HEK293 (cell line): Measurements from ENCODE around the gene HOTAIR.

ENCODE experiments used
- GLIS2 ChIP-seq: fragments of 450-650 bp; formaldehyde crosslinking; IDR thresholded peaks from 2 replicates; pipeline ENCODE4 v1.5.1; 2016; ENCODE audit warnings: missing biosample characterization, missing genetic modification characterization
- OVOL3 ChIP-seq: fragments of 450-650 bp; formaldehyde crosslinking; IDR thresholded peaks from 2 replicates; pipeline ENCODE4 v1.5.1; 2016; ENCODE audit warnings: missing biosample characterization, missing genetic modification characterization
- ZFP37 ChIP-seq: fragments of 450-650 bp; formaldehyde crosslinking; IDR thresholded peaks from 2 replicates; pipeline ENCODE4 v1.5.1; 2016; ENCODE audit warnings: missing biosample characterization, missing genetic modification characterization
- ZNF174 ChIP-seq: fragments of 450-650 bp; formaldehyde crosslinking; IDR thresholded peaks from 2 replicates; pipeline ENCODE4 v1.5.0; 2017; ENCODE audit warnings: missing biosample characterization, mild to moderate bottlenecking, missing genetic modification characterization
- ZNF184 ChIP-seq: fragments of 450-650 bp; IDR thresholded peaks from 2 replicates; pipeline ENCODE4 v1.5.1; 2018; ENCODE audit warnings: missing biosample characterization, mild to moderate bottlenecking, missing genetic modification characterization
- ZNF202 ChIP-seq: fragments of 450-650 bp; formaldehyde crosslinking; IDR thresholded peaks from 2 replicates; pipeline ENCODE4 v1.5.1; 2016; ENCODE audit warnings: missing biosample characterization, missing genetic modification characterization, borderline replicate concordance
- ZNF24 ChIP-seq: fragments of 450-650 bp; formaldehyde crosslinking; IDR thresholded peaks from 2 replicates; pipeline ENCODE4 v1.5.1; 2016; ENCODE audit warnings: missing biosample characterization, missing genetic modification characterization
- ZNF248 ChIP-seq: fragments of 450-650 bp; formaldehyde crosslinking; IDR thresholded peaks from 2 replicates; pipeline ENCODE4 v1.5.1; 2017; ENCODE audit warnings: missing biosample characterization, missing genetic modification characterization
- ZNF311 ChIP-seq: fragments of 450-650 bp; formaldehyde crosslinking; IDR thresholded peaks from 2 replicates; pipeline ENCODE4 v1.5.1; 2017; ENCODE audit warnings: missing biosample characterization, missing genetic modification characterization, borderline replicate concordance
- ZNF48 ChIP-seq: fragments of 450-650 bp; formaldehyde crosslinking; IDR thresholded peaks from 2 replicates; pipeline ENCODE4 v1.5.1; 2016; ENCODE audit warnings: missing biosample characterization, missing genetic modification characterization
- ZNF560 ChIP-seq: fragments of 450-650 bp; formaldehyde crosslinking; IDR thresholded peaks from 2 replicates; pipeline ENCODE4 v1.5.1; 2017; ENCODE audit warnings: missing biosample characterization, missing genetic modification characterization, borderline replicate concordance
- ZNF561 ChIP-seq: fragments of 450-650 bp; IDR thresholded peaks from 2 replicates; pipeline ENCODE4 v1.5.1; 2018; ENCODE audit warnings: missing biosample characterization, missing genetic modification characterization, borderline replicate concordance
- ZNF585B ChIP-seq: fragments of 450-650 bp; formaldehyde crosslinking; IDR thresholded peaks from 2 replicates; pipeline ENCODE4 v1.5.1; 2016; ENCODE audit warnings: missing biosample characterization, missing genetic modification characterization
- ZNF626 ChIP-seq: fragments of 450-650 bp; sonication (Bioruptor Pico); formaldehyde crosslinking; IDR thresholded peaks from 2 replicates; pipeline ENCODE4 v1.5.1; 2018; ENCODE audit warnings: missing biosample characterization, missing genetic modification characterization, inconsistent platforms
- ZNF792 ChIP-seq: fragments of 450-650 bp; formaldehyde crosslinking; IDR thresholded peaks from 2 replicates; pipeline ENCODE4 v1.5.1; 2016; ENCODE audit warnings: missing biosample characterization, missing genetic modification characterization
- ZSCAN16 ChIP-seq: fragments of 450-650 bp; formaldehyde crosslinking; IDR thresholded peaks from 2 replicates; pipeline ENCODE4 v1.5.1; 2016; ENCODE audit warnings: missing biosample characterization, missing genetic modification characterization
- TF ChIP-seq, protein P1 (sequence below): sonication (generic); formaldehyde crosslinking; IDR thresholded peaks from 2 replicates; pipeline ENCODE4 v1.8.1; 2022; ENCODE audit warnings: mild to moderate bottlenecking, moderate library complexity, missing genetic modification reagents
- TF ChIP-seq, protein P2 (sequence below): fragments of 450-650 bp; formaldehyde crosslinking; conservative IDR thresholded peaks from 2 replicates; pipeline ENCODE4 v1.5.1; 2016; ENCODE audit warnings: low read depth, missing biosample characterization, missing genetic modification characterization
- TF ChIP-seq, protein P3 (sequence below): fragments of 450-650 bp; formaldehyde crosslinking; optimal IDR thresholded peaks from 2 replicates; pipeline ENCODE3; 2016; ENCODE audit warnings: missing biosample characterization, mild to moderate bottlenecking, missing genetic modification characterization
- TF ChIP-seq, protein P4 (sequence below): fragments of 450-650 bp; formaldehyde crosslinking; IDR thresholded peaks from 2 replicates; pipeline ENCODE4 v1.5.1; 2017; ENCODE audit warnings: missing biosample characterization, missing genetic modification characterization

Gene HOTAIR

DNA sequence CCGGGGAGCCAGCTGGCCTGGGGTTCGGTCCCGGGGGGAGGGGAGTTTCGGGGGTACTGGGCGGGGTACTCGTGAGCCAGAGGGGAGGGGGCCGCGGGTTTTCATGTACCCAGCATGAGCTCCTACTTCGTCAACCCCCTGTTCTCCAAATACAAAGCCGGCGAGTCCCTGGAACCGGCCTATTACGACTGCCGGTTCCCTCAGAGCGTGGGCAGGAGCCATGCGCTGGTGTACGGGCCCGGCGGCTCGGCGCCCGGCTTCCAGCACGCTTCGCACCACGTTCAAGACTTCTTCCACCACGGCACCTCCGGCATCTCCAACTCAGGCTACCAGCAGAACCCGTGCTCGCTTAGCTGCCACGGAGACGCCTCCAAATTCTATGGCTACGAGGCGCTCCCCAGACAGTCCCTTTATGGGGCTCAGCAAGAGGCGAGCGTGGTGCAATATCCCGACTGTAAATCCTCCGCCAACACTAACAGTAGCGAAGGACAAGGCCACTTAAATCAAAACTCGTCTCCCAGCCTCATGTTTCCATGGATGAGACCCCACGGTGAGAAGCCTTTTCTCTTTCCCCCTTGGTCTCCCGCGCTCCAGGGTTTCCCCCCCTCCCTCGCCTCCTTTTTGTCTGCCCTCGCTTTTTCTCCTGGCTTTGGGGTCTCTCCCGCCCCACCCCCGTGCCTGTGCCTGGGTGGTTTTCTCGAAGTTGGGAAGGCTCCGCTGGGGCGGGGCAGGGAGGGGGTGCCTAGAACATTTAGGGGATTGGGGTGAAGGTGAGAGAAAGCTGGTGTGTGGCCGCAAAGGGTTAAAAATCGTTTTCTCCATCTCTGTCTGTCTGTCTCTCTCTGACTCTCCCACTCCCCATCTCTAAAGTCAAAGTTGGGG lies 34.7 kb upstream of the HOTAIR start (continued):
- TF ChIP-seq ZNF48 (tag by site-specific recombination) = no peak
- no peak for TF ChIP-seq OVOL3 (tag by site-specific recombination)
- TF ChIP-seq, protein P1, sequence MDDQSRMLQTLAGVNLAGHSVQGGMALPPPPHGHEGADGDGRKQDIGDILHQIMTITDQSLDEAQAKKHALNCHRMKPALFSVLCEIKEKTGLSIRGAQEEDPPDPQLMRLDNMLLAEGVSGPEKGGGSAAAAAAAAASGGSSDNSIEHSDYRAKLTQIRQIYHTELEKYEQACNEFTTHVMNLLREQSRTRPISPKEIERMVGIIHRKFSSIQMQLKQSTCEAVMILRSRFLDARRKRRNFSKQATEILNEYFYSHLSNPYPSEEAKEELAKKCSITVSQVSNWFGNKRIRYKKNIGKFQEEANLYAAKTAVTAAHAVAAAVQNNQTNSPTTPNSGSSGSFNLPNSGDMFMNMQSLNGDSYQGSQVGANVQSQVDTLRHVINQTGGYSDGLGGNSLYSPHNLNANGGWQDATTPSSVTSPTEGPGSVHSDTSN (CRISPR knock-in tag) = 0 out of 2 replicates have a peak, but pooled peaks have one; percentile 25
- no peak for TF ChIP-seq ZNF184 (tag by site-specific recombination)
- TF ChIP-seq ZNF585B (tag by site-specific recombination) = no peak
- TF ChIP-seq, protein P2, sequence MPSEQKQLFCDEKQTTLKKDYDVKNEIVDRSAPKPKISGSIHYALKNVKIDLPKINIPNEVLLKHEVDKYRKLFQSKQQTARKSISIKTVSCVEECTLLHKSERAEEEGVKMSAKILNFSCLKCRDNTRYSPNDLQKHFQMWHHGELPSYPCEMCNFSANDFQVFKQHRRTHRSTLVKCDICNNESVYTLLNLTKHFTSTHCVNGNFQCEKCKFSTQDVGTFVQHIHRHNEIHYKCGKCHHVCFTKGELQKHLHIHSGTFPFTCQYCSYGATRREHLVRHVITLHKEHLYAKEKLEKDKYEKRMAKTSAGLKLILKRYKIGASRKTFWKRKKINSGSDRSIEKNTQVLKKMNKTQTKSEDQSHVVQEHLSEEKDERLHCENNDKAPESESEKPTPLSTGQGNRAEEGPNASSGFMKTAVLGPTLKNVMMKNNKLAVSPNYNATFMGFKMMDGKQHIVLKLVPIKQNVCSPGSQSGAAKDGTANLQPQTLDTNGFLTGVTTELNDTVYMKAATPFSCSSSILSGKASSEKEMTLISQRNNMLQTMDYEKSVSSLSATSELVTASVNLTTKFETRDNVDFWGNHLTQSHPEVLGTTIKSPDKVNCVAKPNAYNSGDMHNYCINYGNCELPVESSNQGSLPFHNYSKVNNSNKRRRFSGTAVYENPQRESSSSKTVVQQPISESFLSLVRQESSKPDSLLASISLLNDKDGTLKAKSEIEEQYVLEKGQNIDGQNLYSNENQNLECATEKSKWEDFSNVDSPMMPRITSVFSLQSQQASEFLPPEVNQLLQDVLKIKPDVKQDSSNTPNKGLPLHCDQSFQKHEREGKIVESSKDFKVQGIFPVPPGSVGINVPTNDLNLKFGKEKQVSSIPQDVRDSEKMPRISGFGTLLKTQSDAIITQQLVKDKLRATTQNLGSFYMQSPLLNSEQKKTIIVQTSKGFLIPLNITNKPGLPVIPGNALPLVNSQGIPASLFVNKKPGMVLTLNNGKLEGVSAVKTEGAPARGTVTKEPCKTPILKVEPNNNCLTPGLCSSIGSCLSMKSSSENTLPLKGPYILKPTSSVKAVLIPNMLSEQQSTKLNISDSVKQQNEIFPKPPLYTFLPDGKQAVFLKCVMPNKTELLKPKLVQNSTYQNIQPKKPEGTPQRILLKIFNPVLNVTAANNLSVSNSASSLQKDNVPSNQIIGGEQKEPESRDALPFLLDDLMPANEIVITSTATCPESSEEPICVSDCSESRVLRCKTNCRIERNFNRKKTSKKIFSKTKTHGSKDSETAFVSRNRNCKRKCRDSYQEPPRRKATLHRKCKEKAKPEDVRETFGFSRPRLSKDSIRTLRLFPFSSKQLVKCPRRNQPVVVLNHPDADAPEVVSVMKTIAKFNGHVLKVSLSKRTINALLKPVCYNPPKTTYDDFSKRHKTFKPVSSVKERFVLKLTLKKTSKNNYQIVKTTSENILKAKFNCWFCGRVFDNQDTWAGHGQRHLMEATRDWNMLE (tag by site-specific recombination) = no peak
- no peak for TF ChIP-seq ZSCAN16 (tag by site-specific recombination)
- TF ChIP-seq ZNF248 (tag by site-specific recombination) = no peak
- TF ChIP-seq ZFP37 (tag by site-specific recombination) = peak; percentile 39; the same call in 1 of the 2 replicates
- no peak for TF ChIP-seq ZNF202 (tag by site-specific recombination)
- peak; percentile 60; the same call in 1 of the 2 replicates for TF ChIP-seq GLIS2 (tag by site-specific recombination)
- TF ChIP-seq ZNF174 (tag by site-specific recombination) = no peak
- 0 out of 2 replicates have a peak, but pooled peaks have one; percentile 48 for TF ChIP-seq ZNF24 (tag by site-specific recombination)
- no peak for TF ChIP-seq ZNF560 (tag by site-specific recombination)
- TF ChIP-seq ZNF561 = no peak
- TF ChIP-seq ZNF792 = no peak
- TF ChIP-seq ZNF626 (tag by site-specific recombination) = no peak
- TF ChIP-seq, protein P3, sequence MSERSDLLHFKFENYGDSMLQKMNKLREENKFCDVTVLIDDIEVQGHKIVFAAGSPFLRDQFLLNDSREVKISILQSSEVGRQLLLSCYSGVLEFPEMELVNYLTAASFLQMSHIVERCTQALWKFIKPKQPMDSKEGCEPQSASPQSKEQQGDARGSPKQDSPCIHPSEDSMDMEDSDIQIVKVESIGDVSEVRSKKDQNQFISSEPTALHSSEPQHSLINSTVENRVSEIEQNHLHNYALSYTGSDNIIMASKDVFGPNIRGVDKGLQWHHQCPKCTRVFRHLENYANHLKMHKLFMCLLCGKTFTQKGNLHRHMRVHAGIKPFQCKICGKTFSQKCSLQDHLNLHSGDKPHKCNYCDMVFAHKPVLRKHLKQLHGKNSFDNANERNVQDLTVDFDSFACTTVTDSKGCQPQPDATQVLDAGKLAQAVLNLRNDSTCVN (tag by site-specific recombination) = peak; percentile 53
- no peak for TF ChIP-seq ZNF311 (tag by site-specific recombination)
- TF ChIP-seq, protein P4, sequence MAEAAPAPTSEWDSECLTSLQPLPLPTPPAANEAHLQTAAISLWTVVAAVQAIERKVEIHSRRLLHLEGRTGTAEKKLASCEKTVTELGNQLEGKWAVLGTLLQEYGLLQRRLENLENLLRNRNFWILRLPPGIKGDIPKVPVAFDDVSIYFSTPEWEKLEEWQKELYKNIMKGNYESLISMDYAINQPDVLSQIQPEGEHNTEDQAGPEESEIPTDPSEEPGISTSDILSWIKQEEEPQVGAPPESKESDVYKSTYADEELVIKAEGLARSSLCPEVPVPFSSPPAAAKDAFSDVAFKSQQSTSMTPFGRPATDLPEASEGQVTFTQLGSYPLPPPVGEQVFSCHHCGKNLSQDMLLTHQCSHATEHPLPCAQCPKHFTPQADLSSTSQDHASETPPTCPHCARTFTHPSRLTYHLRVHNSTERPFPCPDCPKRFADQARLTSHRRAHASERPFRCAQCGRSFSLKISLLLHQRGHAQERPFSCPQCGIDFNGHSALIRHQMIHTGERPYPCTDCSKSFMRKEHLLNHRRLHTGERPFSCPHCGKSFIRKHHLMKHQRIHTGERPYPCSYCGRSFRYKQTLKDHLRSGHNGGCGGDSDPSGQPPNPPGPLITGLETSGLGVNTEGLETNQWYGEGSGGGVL (tag by site-specific recombination) = peak; percentile 49
